Gastroesophageal sphincter (tissue), 3 donors: ENCODE data around the gene TMEM19.
A peak's percentile ranks its signal among the peaks of the same experiment; 100 is the strongest.

Experiments used
- CTCF ChIP-seq, 4 experiments: fragments of 200-600 bp in 2 of 4; fragments of 450-650 bp in 2 of 4; sonication (generic) in 1 of 4; IDR thresholded peaks; one replicate each; pipeline ENCODE4 v1.5.1; 2017 to 2019; ENCODE audit warnings: antibody characterized with exemption in 4 of 4, mild to moderate bottlenecking in 2 of 4, moderate library complexity in 2 of 4
- EP300 ChIP-seq: sonication (generic); formaldehyde crosslinking; IDR thresholded peaks from one replicate; pipeline ENCODE4 v1.6.1; 2017; ENCODE audit warnings: antibody characterized with exemption, mild to moderate bottlenecking
- POLR2A ChIP-seq, 2 donors: fragments of 450-650 bp; IDR thresholded peaks; one replicate each; pipeline ENCODE4 v1.6.1; 2017; ENCODE audit warnings: antibody characterized with exemption in 2 of 2, mild to moderate bottlenecking in 2 of 2, moderate library complexity in 1 of 2
- POLR2AphosphoS5 ChIP-seq: sonication (generic); formaldehyde crosslinking; IDR thresholded peaks from one replicate; pipeline ENCODE4 v1.6.1; 2017; ENCODE audit warnings: antibody characterized with exemption

GRCh38 chr12:71685914-71686657 lies at the start of gene TMEM19:
- peak in 2 of 4 experiments; percentile 24 to 37 for TF ChIP-seq CTCF (IDR thresholded peaks at IDR 0.05)
- TF ChIP-seq POLR2A (IDR thresholded peaks at IDR 0.05), result peak; percentile 47 to 56
- TF ChIP-seq EP300, result no peak
- TF ChIP-seq POLR2AphosphoS5, result peak; percentile 58
